ENCODE data around the gene MAP3K13.

Gene MAP3K13

DNA sequence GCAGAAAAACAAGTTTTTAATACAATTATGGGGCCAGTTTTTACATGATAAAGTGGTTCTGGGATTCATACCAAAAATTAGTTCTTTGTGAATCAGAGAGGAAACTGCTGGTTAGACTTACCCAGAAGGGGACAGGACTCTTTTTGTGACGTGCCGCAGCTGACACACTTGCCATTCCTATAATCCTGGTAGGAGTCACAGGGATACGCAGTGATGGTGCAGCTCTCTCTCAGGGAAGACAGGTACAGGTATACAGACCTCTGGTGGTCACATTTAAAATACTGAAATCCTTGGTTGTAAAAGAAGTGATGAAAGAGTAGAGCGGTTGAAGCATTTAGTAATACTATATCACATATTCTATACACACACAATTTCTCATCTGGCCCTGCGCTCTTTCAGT is 156.1 kb downstream of the MAP3K13 start:
- no peak for DNase-seq

DNA sequence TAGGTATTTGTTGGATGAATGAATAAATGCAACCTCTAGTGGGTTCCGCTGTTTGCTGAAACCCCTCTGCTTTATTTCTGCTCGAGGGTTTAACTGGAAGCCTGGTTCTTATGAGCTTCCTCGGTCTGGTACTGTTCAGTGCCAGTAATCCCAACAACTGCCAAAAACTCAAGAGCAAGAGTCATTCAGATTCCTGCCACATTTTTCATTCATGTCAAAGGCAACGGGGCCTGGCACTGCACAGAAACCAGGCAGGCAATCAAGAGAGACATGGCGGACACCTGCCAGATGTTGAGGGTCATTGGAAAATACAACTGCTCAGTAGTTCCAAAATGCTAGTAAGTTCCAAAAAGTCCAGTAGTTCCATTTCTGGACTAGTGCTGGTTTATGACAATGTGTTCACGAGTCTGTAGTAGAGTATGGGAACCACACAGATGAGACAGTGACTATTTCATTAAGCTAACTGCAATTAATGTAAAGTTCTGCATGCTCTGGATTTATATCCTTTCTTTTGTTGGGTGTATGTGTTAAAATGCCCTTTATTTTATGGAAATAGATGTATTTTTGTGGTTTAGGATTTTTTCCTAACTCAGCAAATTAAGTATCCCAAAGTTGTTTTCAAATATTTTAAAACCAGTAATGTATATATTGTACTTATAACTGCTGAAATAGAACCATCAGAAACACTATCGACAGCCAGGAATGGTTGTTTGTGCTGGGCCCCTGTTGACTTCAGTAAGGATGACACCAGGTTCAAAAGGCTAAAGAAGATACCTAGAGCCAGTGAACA is 158.6 kb downstream of the MAP3K13 start:
- no peak for DNase-seq

DNA sequence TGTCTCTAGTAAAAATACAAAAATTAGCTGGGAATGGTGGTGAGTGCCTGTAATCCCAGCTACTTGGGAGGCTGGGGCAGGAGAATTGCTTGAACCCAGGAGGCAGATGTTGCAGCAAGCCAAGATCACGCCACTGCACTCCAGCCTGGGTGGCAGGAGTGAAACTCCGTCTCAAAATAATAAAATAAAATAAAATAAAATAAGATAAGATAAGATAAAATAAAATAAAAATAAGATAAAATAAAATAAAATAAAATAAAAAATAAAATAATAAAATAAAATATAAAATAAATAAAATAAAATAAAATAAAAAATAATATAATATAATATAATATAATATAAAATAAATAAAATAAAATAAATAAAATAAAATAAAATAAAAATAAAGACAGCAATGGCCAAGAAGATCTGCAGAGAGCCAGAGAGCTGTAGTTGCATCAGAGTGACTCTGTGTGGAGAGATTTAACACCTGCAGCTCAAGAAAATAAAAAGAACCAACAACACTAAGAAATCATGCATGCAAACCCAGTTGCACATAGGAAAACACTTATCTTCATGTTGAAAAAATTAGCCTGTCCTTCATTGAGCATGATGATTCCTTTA is 163.5 kb downstream of the MAP3K13 start:
- DNase-seq: no peak

DNA sequence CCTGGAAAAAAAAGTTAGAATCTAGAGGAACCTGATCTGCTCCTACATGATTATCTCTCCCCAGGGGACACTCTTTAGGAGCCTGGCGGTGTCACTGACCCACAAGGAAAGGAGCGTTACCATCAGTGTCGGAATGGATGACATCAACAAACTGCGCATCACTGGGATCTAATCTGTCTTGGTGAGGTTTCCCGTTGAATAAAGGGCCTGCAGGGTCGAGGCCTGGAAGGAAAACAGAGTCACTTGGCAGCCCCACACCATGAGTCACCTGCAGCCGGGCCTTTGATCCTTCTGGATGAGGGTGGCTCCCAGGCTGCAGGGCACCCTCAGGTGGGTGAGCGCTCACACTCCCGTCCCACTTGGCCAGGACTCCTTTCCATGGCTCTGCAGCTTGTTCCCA is 164.4 kb downstream of the MAP3K13 start:
- no peak for DNase-seq

DNA sequence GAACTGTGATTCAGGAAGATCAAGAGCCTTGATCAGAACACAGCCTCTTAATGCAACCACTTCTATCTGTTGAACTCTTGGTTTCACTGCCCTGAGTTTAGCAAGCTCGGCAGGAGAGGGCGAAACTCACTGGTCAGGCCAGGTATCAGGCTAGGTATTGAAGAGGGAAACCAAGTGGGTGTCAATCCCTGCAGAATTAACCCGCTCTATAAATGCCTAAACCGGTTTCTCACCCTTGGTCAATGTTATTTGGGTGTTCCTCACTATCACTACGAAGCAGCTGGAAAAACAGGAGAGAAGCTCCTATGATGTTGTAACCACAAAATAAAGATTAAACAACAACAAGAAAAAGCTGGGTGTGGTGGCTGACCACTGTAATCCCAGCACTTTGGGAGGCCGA is 165.6 kb downstream of the MAP3K13 start:
- DNase-seq: no peak

DNA sequence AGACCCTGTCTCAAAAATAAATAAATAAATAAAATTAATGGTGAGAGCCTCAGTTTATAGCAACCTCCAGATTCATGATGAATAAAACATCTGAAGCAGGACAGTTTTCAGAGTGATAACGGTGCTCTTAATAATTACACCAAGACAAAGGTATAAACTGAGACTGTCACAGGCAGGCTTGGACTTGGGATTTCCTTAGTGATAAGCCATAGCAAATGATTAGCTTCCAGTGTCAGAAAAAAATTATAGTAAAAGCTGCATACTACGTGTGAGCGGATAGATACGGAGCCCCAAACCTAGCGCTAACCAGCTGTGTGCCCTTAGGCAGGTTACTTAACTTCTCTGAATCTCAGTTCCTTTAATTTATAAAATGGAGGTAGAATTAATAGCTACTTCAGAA is 167.9 kb downstream of the MAP3K13 start:
- DNase-seq: no peak

DNA sequence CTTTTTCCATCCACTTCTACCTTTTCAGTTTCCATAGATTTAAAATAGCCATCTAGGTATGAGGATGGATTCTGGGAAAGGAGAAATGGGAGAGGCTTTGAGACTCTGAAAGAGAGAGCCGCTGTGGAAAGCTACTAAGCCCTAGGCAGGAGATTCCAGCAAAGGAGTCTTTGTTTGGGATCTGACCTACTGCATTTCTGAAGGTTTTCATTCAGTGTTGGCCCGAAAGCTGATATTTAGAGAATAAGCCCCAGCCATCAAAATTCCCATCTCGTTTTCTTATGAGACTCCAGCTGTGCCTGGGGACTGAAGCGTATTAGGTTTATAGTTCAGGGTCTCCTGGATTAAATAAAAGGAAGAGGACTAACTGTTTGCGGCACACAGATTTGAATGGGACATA is 170.0 kb downstream of the MAP3K13 start:
- DNase-seq: no peak

DNA sequence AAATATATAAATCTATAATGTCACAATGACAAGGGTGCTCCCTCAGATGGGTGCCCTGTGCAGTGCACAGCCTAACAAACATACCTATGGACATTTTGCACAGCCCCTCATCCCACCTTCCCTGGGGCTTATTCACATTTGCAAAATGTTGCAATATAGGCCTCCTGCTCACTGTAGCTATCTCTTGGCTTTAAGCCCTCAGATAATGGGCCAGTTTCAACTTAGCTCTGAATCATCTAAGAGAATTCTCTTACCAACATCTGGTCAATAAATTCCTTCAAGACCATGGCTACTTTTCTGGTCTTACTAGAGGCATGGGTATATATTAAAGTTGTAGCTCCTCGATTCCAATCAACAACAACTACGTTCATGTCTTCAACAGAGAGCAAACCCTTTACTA is 171.6 kb downstream of the MAP3K13 start:
- no peak for DNase-seq

DNA sequence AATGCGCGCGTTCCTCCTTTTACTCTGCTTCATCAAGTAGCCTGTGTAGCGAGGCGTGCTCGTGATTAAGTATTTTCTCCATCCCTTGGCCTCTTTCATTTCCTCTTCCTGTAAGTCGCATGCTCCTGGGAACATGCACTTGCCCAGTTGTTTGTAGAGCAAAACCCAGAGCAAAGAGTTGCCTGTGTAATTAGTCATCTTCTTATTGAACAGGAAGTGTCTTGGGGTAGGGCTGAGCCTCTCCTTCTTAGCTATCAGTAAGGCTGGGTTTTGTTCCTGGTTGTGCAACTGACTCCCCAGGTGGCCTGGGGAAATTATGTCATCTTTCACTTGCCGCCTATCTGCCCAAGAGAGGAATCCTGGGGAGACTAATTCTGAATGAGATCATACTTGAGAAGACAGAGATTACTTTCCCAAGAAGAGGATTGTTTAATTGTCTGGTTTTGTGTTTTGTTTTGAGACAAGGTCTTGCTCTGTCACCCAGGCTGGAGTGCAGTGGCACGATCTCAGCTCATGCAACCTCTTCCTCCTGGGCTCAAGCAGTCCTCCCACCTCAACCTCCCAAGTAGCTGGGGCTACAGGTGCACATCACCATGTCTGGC is 174.5 kb downstream of the MAP3K13 start:
- peak; percentile 19 to 29 for DNase-seq
